Activated naive CD4-positive, alpha-beta T cell treated with anti-CD3 and anti-CD28 coated beads for 36 hours (primary cell): ENCODE measurements around the gene IMP4. TPM values are rescaled to one million over a fixed set of nuclear protein-coding genes. Genes with fewer than 3 reads are reported as not detected.

Source experiments
- CTCF ChIA-PET: fragments of 350-600 bp; sonication (Branson Sonifier 250); formaldehyde crosslinking; loops from one replicate; lab custom pipeline; 2021; ENCODE audit warnings: antibody characterized with exemption; lab: Charles Lee
- DNase-seq: peaks from one replicate; pipeline ENCODE4 v3.0.0-alpha.2; 2020
- H3K27ac Mint-ChIP-seq: one replicate; pipeline ENCODE4 v1.8.0; 2021; ENCODE audit warnings: mild to moderate bottlenecking, mixed read lengths
- H3K27me3 Mint-ChIP-seq: one replicate; pipeline ENCODE4 v1.8.0; 2021; ENCODE audit warnings: low read depth, mixed read lengths
- H3K36me3 Mint-ChIP-seq: one replicate; pipeline ENCODE4 v1.8.0; 2021; ENCODE audit warnings: low read depth, mixed read lengths
- H3K4me1 Mint-ChIP-seq: one replicate; pipeline ENCODE4 v1.8.0; 2021; ENCODE audit warnings: low read depth, mixed read lengths
- H3K4me3 Mint-ChIP-seq: one replicate; pipeline ENCODE4 v1.8.0; 2021; ENCODE audit warnings: mild to moderate bottlenecking, moderate library complexity, mixed read lengths
- H3K9me3 Mint-ChIP-seq: one replicate; pipeline ENCODE4 v1.8.0; 2021; ENCODE audit warnings: mixed read lengths
- intact Hi-C: fragments of 100-400 bp; cut with micrococcal nuclease; formaldehyde crosslinking; loops from one replicate; pipeline ENCODE4 v1.15.1; 2023
- total RNA-seq, 2 experiments: library from RNA; stranded (reverse); gene quantifications; one replicate each; pipeline ENCODE4 v1.2.3, GENCODE V29; 2021

IMP4 gene
- total RNA-seq, 2 experiments from 2014 or later, result 120 to 128 TPM

DNA sequence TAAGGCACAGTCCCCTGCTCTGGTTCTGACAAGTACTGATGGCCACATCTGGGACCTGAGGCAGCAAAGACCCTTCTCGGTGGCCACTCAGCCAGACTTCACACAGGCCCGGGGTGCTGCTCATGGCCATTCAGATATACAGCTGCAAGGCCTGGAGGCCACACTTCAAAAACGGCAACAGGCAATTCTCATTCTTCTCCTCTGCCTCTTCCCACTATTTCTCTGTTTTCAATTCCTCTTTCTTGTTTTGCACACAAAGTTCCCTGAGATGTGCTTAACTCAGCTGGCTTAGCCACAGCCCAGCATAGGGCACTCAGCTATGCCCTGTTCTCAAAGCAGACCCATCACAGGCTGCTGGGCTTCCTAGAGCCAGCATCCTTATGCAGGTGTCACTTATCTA is 43.0 kb downstream of the IMP4 start:
- intact Hi-C loops, result no loop called here
- H3K4me1 Mint-ChIP-seq, result no peaks in the 10 kb centered on the region
- no peaks in the 10 kb centered on the region for H3K27me3 Mint-ChIP-seq
- CTCF ChIA-PET, result interaction anchor here (1.8 kb wide), 1 partner anchor 13 kb away, joined by 8 read pairs; no protein-coding TSS in a partner anchor
- H3K27ac Mint-ChIP-seq, result no peak overlapping the region
- H3K4me3 Mint-ChIP-seq, result no peak overlapping the region
- DNase-seq, result no peak
- no peaks in the 10 kb centered on the region for H3K9me3 Mint-ChIP-seq
- H3K36me3 Mint-ChIP-seq, result peaks cover 2% of the 10 kb centered on the region

DNA sequence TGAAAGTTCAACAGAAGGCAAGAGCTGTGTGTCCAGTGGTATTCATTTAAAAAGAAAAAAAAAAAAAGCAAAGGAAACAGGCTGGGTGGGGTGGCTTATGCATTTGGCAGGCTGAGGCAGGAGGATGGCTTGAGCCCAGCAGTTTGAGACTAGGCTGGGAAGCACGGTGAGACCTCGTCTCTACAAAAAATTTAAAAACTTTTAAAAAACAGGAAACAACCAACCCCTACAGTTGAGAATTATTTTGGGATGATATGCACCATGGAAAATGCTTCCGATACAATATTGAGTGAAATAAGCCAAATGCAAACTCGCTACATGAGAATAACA is 44.3 kb downstream of the IMP4 start:
- H3K36me3 Mint-ChIP-seq, result no peaks in the 10 kb centered on the region
- no peak overlapping the region for H3K27ac Mint-ChIP-seq
- H3K4me1 Mint-ChIP-seq, result peaks cover 3% of the 10 kb centered on the region
- no peak for DNase-seq
- CTCF ChIA-PET, result interaction anchor here (1.8 kb wide), 1 partner anchor 14 kb away, joined by 8 read pairs; no protein-coding TSS in a partner anchor
- peaks cover 4% of the 10 kb centered on the region for H3K27me3 Mint-ChIP-seq
- no peak overlapping the region for H3K4me3 Mint-ChIP-seq
- intact Hi-C loops, result no loop called here
- H3K9me3 Mint-ChIP-seq, result no peaks in the 10 kb centered on the region

DNA sequence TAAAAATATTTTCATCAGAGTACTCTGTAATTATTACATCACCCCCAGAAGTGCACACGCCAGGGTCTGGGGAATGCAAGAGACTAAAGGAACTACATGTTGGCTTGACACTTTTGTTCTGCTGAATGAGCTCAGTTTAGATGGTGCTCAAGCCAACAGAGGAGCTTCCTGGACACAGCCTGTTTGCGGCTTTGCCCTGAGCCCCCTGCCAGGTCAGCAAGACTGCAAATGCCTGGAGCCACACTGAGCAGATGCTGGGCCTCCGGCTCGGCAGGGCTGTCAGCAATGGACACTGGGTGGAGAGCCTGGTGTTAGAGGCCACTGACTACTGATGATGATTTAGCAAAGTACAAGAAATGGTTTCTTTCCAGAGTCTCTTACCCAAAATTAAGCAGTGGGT is 45.1 kb downstream of the IMP4 start:
- DNase-seq, result no peak
- Mint-ChIP-seq H3K4me1 (peaks cover 3% of the 10 kb centered on the region), H3K36me3 (no peaks in the 10 kb centered on the region), H3K27me3 (peaks cover 8% of the 10 kb centered on the region), H3K4me3 (no peak overlapping the region), H3K9me3 (no peaks in the 10 kb centered on the region), H3K27ac (no peak overlapping the region)
- intact Hi-C loops, result no loop called here
- CTCF ChIA-PET, result no interaction called here

DNA sequence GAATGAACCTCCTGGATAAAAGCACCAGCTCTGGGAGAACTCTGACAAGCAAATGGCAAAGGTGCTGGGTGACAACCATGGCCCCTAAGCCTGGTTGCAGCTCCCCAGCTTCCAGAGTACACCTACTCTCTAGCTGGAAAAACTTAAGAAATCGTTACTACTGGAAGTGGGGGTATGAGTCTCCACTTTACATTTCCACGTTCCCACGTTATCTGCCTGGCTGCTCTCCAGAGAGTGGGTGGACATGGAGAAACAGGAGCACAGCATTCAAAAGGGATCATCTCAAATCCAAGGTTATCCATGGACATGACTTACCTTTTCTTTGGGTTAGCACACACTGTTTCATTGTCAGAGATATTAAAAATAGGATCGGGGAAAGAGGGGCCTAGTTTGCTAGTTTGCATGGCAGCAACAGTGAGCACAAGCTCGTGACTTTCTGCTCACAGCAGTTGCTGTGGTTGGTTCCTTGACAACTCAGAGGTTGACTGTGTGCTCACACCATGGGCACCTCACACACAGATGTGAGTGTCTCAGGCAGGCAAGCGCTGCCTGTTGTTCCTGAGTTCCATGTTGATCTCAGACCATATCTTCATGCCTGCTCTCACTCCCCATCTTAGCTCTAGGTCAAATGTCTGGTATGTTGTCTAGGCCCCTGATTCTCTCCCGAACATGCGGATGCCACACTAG is 45.7 kb downstream of the IMP4 start:
- peaks cover 8% of the 10 kb centered on the region for H3K27me3 Mint-ChIP-seq
- no peaks in the 10 kb centered on the region for H3K9me3 Mint-ChIP-seq
- DNase-seq, result no peak
- H3K36me3 Mint-ChIP-seq, result no peaks in the 10 kb centered on the region
- intact Hi-C loops, result no loop called here
- no peak overlapping the region for H3K4me3 Mint-ChIP-seq
- peaks cover 3% of the 10 kb centered on the region for H3K4me1 Mint-ChIP-seq
- CTCF ChIA-PET, result interaction anchor here (0.6 to 1.2 kb wide), 2 partner anchors 10 to 1155 kb away, joined by 3 to 5 read pairs; no protein-coding TSS in a partner anchor
- no peak overlapping the region for H3K27ac Mint-ChIP-seq

DNA sequence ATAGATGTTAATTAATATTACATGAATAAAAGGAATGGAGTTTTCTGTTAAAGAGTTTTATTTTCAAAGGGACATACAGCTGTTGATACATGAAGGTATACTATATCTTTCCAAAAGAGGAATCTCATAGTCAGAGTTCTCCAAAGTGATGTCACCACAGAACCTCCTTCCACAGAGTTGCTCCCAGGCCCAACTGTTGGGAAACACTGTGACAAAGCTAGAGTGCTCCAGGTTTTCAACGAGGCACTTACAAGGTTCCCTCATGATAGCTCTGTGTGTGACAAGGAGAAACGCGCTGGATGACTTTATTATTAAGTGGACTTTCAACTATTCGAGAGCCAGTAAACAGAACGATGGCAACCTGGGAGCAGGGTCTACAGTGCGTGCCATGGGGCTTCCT is 46.7 kb downstream of the IMP4 start:
- Mint-ChIP-seq H3K4me3 (no peak overlapping the region), H3K4me1 (peaks cover 3% of the 10 kb centered on the region), H3K27me3 (peaks cover 12% of the 10 kb centered on the region), H3K9me3 (no peaks in the 10 kb centered on the region), H3K36me3 (no peaks in the 10 kb centered on the region), H3K27ac (no peak overlapping the region)
- intact Hi-C loops, result no loop called here
- DNase-seq, result no peak
- CTCF ChIA-PET, result interaction anchor here (1.2 to 1.7 kb wide), 2 partner anchors 11 to 16 kb away, joined by 3 to 8 read pairs; no protein-coding TSS in a partner anchor

DNA sequence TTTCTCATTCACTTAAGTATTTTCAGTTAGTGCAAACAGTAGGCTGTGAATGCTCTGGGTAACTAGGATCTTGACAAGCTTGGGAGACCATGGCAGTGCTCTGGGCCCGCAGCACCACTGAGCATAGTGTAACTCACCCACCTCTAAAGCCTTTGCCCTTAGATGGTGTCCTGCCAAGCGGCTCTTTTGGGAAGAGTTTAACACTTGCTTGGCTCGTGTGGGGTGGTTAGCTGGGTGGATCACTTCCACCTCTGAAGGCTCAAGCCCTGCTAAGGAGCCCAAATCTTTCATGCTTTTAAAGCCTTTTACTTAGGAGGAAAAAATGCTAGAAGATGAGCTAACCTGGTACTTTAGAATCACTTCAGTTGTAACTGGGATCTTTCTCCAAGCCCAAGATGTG is 47.1 kb downstream of the IMP4 start:
- H3K27me3 Mint-ChIP-seq, result peaks cover 12% of the 10 kb centered on the region
- H3K4me1 Mint-ChIP-seq, result peaks cover 3% of the 10 kb centered on the region
- no peak for DNase-seq
- H3K4me3 Mint-ChIP-seq, result no peak overlapping the region
- CTCF ChIA-PET, result interaction anchor here (1.2 to 1.7 kb wide), 2 partner anchors 11 to 17 kb away, joined by 3 to 8 read pairs; no protein-coding TSS in a partner anchor
- no peaks in the 10 kb centered on the region for H3K36me3 Mint-ChIP-seq
- intact Hi-C loops, result loop anchor here (5.0 kb wide), 1 partner anchor 32 kb away; the partner anchor contains the start of gene PTPN18
- no peak overlapping the region for H3K27ac Mint-ChIP-seq
- no peaks in the 10 kb centered on the region for H3K9me3 Mint-ChIP-seq

DNA sequence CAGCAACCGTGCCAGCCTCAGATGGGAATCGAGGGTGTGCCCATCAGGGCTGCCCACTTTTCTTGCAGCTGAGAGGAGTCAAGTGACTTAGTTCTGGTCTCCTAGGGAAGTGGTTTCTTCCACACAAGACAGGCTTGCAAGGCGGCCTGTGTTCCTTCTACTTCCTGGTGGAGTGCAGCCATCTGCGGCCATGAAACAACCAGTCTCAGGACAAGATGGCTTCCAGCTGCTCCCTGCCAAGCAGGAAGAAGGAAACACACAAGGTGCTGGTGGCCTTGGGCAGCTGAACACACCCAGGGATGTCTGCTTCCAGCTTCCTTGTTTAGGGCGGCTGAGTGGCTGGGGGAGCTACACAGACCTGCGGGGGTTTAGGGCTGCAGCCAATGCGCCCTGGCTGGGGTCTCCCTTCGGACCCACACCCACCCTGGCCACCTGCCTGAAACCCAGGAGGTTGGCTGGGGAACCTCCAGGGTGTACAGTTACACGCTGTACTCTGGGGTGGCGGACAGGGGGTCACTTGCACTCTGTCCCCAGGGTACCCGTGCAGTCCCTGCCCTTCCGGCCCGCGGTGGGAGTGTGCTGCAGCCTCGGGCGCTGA is 47.9 kb downstream of the IMP4 start:
- intact Hi-C loops, result loop anchor here (1.0 to 5.0 kb wide), 3 partner anchors 19 to 48 kb away; partner anchors contain the start of genes IMP4 and PTPN18
- CTCF ChIA-PET, result interaction anchor here (0.7 to 1.7 kb wide), 2 partner anchors 17 to 22 kb away, joined by 3 to 8 read pairs; no protein-coding TSS in a partner anchor
- DNase-seq, result no peak
- no peaks in the 10 kb centered on the region for H3K9me3 Mint-ChIP-seq
- H3K4me3 Mint-ChIP-seq, result peak overlapping the region; percentile 71
- H3K27me3 Mint-ChIP-seq, result peaks cover 12% of the 10 kb centered on the region
- no peaks in the 10 kb centered on the region for H3K36me3 Mint-ChIP-seq
- peaks cover 3% of the 10 kb centered on the region for H3K4me1 Mint-ChIP-seq
- no peak overlapping the region for H3K27ac Mint-ChIP-seq

DNA sequence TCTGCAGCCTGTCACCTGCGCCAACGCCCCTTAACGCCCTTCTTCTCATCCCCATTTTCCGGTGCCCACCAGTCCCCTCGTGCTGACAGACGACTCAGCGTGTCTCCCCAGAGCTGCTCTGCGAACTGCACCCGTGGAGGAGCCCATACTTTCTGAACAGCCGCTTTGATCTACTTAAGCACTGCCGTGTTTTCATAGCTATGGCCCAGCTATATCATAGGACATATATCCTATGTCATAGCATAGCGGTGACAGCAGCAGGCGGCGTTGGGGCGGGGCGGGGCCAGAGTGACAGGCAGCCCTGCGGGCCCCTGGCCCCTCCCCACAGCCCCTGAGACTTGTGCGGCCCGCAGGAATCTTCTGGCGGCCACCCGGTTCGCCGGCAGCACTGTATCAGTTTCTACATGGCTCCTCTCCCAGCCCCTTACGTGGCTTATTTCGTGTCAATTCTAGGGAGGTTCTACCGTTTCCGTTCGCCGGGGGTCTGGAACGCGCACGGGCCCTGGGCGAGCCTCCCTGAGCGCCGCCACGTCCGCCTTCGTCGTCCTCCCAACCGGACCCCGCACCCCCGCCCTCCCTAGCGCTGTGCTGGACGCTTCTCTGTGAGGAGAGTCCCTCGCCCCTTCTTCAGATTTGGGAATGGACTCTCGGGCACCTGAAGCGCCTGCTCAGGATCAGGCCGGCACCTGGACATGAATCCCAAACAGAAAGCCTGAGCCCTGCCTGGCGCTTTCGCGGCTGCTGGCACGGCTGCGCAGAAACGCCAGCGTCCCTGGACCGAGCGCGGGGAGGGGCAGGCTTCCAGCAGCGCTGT is 48.6 kb downstream of the IMP4 start:
- Mint-ChIP-seq H3K27ac (no peak overlapping the region), H3K27me3 (peaks cover 15% of the 10 kb centered on the region), H3K4me1 (peaks cover 3% of the 10 kb centered on the region), H3K36me3 (no peaks in the 10 kb centered on the region), H3K4me3 (peak overlapping the region; percentile 71), H3K9me3 (no peaks in the 10 kb centered on the region)
- CTCF ChIA-PET, result interaction anchor here (1.7 kb wide), 1 partner anchor 18 kb away, joined by 8 read pairs; no protein-coding TSS in a partner anchor
- intact Hi-C loops, result loop anchor here (1.0 to 5.0 kb wide), 3 partner anchors 20 to 49 kb away; partner anchors contain the start of genes IMP4 and PTPN18
- DNase-seq, result peak; percentile 83

DNA sequence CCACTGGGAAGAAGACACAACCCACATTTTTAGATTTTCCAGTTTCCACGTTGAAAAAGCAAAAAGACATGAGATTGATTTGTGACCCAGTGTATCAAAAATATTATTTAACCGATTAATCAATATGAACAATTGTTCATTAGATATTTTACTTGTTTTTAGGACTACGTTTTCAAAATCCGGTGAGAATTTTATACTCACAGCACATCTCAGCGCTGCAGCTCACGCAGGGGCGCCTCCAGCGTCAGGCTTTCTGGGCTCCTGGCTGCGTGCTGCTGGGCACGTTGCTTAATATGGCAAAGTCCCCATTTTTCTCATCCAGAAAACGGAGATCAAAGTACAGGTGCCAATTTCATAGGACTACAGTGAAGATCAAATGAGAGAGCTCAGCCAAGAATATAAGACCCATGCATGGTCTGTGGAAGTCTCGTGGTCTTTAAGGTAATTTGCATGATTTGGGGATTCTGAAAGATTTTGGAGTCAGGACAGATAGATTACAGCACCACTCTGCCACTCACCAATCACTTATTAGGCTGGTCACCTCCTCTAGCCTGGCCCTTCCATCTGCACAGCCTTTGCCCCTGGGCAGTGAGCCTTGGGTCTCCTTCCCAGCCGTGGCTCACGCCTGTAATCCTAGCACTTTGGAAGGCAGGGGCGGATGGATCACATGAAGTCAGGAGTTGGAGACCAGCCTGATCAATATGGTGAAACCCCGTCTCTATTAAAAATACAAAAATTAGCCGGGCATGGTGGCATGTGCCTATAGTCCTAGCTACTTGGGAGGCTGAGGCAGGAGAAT is 49.4 kb downstream of the IMP4 start:
- CTCF ChIA-PET, result interaction anchor here (1.2 kb wide), 1 partner anchor 19 kb away, joined by 4 read pairs; no protein-coding TSS in a partner anchor
- DNase-seq, result no peak
- H3K36me3 Mint-ChIP-seq, result no peaks in the 10 kb centered on the region
- H3K4me3 Mint-ChIP-seq, result peak overlapping the region; percentile 71
- intact Hi-C loops, result loop anchor here (1.0 to 5.0 kb wide), 3 partner anchors 21 to 50 kb away; partner anchors contain the start of genes IMP4 and PTPN18
- no peak overlapping the region for H3K27ac Mint-ChIP-seq
- H3K27me3 Mint-ChIP-seq, result peaks cover 16% of the 10 kb centered on the region
- no peaks in the 10 kb centered on the region for H3K9me3 Mint-ChIP-seq
- H3K4me1 Mint-ChIP-seq, result peaks cover 3% of the 10 kb centered on the region

DNA sequence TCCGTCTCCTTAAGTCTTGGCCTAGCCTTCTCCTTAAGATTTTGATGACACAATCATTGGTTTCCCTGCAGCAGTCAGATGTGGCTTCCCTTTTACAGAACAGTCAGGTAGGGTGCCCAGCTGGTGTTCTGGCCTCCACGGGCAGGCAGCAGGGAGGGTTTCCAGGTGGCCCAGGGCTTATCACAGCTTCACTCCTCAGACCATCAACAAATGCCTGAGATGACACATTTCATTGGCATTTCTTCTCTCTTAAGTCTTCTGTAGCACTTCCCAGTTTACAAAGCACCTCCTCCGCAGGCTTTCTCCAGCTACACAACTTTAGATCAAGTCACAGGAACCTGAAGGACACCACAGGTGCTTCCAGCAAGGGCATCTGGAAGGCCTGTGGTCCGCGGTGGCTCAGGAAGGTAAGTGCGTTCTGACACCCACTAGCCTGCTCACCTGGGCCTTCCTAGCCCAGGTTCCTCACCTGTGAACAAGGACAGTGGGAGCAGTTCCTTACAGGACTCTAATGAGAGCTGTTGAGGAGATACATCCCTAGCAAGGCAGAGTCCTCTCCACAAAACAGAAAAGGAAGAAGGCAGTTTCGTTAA is 50.7 kb downstream of the IMP4 start:
- intact Hi-C loops, result loop anchor here (5.0 kb wide), 1 partner anchor 36 kb away; the partner anchor contains the start of gene PTPN18
- Mint-ChIP-seq H3K9me3 (no peaks in the 10 kb centered on the region), H3K4me3 (no peak overlapping the region), H3K4me1 (peaks cover 3% of the 10 kb centered on the region), H3K27ac (no peak overlapping the region), H3K27me3 (peaks cover 20% of the 10 kb centered on the region), H3K36me3 (no peaks in the 10 kb centered on the region)
- DNase-seq, result no peak
- CTCF ChIA-PET, result interaction anchor here (1.2 kb wide), 1 partner anchor 20 kb away, joined by 4 read pairs; no protein-coding TSS in a partner anchor
